ENCODE measurements around the gene PIP5K1B.

- TF ChIP-seq, protein P1, sequence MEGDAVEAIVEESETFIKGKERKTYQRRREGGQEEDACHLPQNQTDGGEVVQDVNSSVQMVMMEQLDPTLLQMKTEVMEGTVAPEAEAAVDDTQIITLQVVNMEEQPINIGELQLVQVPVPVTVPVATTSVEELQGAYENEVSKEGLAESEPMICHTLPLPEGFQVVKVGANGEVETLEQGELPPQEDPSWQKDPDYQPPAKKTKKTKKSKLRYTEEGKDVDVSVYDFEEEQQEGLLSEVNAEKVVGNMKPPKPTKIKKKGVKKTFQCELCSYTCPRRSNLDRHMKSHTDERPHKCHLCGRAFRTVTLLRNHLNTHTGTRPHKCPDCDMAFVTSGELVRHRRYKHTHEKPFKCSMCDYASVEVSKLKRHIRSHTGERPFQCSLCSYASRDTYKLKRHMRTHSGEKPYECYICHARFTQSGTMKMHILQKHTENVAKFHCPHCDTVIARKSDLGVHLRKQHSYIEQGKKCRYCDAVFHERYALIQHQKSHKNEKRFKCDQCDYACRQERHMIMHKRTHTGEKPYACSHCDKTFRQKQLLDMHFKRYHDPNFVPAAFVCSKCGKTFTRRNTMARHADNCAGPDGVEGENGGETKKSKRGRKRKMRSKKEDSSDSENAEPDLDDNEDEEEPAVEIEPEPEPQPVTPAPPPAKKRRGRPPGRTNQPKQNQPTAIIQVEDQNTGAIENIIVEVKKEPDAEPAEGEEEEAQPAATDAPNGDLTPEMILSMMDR (IDR thresholded peaks at IDR 0.05): no peak
- TF ChIP-seq EZH2 (IDR thresholded peaks at IDR 0.05; ENCODE audit: borderline replicate concordance, insufficient read depth, low read depth, low read length, poor library complexity, severe bottlenecking): no peak
Measured at GRCh38 chr9:68727636-68728035, 22.6 kb downstream of the PIP5K1B start.

Measured in B cell (primary cell).